A549 treated with CORT108297 at 1 μM for 4 hours (cell line): ENCODE data around the gene CABS1. TPM values are rescaled to one million over a fixed set of nuclear protein-coding genes. Genes with fewer than 3 reads are reported as not detected.

Experiments
- total RNA-seq: library from RNA; stranded (reverse); fragments of 200-300 nt; extraction: Qiagen RNA extraction; gene quantifications from 5 replicates; pipeline ENCODE4 v1.2.3, GENCODE V29; 2022

CABS1 gene
- not detected in 5 replicates for total RNA-seq

DNA sequence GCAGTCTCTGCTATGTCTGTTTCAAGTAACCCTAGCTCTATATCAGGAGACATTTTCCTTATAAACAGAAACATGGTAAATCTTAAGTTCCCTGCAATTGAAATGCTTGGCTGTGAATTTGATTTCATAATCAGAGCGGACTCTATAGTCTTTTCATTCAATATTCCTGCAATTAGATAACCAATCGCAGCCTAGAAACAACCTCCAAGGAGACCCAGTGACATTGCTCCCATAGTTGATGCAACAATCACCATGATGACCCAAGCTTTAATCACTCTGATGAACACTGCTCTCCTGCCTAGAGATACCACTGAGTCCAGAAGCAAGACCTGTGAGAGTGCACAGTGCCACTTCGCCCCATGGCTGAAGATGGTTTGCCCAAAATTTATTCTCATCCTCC lies at the start of gene CABS1:
CABS1 (plus strand) TSS at position 301 of the 400 bp plus-strand sequence; CDS start at position 360, 59 bp downstream.

DNA sequence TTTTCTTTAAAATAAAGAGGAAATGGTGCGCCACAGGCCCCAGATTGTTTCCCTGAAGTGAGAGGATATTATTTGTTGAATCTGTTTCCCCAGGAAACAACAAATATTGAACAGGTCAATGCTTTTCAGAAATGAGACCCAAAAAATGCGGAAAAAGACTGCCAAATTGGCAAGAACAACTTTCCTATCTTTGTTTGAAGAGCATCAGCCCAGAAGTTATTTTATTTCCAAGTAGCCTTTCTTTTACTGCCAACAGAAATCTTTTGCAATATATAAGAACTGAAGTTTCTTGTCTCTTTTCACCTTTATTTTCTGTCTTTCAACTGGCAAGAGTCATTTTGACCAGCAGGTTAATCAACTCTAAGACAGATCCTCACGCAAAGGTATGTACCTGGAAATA lies 25.7 kb downstream of the CABS1 start, which contains the start of gene SMR3A:
SMR3A (plus strand) TSS at position 301 of the 400 bp plus-strand sequence. CDS start 1,356 bp downstream, outside the sequence.

DNA sequence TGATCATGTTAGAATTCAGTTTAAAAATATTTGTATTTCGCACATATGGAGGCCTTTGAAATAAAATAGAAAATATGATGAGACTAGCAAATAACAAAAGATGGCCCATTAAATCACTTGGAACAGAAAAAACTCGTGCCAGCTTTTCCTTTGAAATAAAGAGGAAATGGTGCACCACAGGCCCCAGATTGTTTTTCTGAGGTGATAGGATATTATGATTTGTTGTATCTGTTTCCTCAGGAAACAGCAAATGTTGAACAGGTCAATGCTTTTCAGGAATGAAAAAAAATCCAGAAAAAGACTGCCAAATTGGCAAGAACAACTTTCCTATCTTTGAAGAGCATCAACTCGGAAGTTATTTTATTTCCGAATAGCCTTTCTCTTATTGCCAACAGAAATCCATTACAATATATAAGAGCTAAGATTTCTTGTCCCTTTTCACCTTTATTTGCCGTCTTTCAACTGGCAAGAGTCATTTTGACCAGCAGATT lies 48.0 kb downstream of the CABS1 start, which contains the start of gene SMR3B:
SMR3B (plus strand) TSS at position 441 of the 491 bp plus-strand sequence. CDS start 1,380 bp downstream, outside the sequence.

Other genes with a start within 250 kb of the CABS1 start
- gene PRR27, start 180.7 kb upstream of the CABS1 start, total RNA-seq = not detected in 5 replicates
- not detected in 5 replicates for gene ODAM, start 139.3 kb upstream of the CABS1 start, total RNA-seq
- gene FDCSP, start 108.9 kb upstream of the CABS1 start, total RNA-seq = not detected in 5 replicates
- not detected in 5 replicates for gene CSN3, start 92.4 kb upstream of the CABS1 start, total RNA-seq
- not detected in 5 replicates for gene SMR3A, start 25.8 kb downstream of the CABS1 start, total RNA-seq
- not detected in 5 replicates for gene SMR3B, start 48.1 kb downstream of the CABS1 start, total RNA-seq
- not detected in 5 replicates for gene OPRPN, start 63.0 kb downstream of the CABS1 start, total RNA-seq
- not detected in 5 replicates for gene MUC7, start 137.2 kb downstream of the CABS1 start, total RNA-seq
- 0.20 TPM in 1 of 5 replicates, not detected in the others for gene AMTN, start 183.6 kb downstream of the CABS1 start, total RNA-seq